Activated CD8-positive, alpha-beta memory T cell treated with anti-CD3 and anti-CD28 coated beads for 24 hours (primary cell): ENCODE data around the gene BMPR1B.

Experiments
- DNase-seq: peaks from one replicate; pipeline ENCODE4 v3.0.0-alpha.2; 2020

BMPR1B gene

DNA sequence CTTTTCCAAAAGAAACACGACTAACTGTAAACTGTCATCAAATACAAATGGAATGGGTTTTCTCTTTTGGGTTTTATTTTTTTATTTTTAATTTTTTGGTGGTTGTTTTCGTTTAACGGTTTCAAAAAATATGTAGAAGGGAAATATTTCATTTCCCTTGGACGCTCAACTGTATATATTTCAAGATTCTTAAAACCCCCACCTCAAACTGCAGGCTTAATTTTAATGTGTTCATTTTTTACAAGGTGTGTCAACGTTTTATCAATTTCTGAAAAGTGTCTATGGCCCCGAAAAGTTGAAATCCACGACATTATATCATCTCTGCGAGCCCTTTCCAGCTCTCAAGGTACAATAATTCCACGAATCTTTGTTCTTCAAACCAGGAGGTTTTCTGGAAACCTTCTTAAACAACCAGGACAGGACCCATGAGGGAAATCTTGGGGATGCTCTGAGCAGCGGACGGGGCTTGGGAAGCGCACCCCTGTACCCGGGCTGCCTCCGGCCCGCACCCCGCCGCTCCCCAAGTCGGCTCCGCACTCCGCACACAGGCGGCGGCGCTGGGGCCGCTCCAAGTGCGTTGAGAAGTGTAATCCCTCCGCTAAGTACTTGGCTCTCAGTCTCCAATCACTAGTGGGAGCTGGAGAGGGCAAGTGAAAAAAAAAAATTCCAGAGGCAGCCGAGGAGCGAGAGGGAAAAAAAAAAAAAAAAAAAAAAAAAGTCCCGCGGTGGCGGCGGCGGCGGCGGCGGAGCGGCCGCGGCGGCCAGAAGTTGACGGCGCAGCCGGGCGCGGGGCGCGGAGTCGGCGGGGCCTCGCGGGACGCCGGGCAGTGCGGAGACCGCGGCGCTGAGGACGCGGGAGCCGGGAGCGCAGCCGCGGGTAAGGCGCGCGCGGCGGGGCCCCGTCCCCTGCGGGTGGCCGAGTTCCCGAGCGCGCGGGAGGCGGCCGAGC is at the start of gene BMPR1B:
Gene BMPR1B (plus strand): TSS at position 764 of the 949 bp plus-strand sequence. CDS start 346,470 bp downstream, outside the sequence.
- DNase-seq: no peak

DNA sequence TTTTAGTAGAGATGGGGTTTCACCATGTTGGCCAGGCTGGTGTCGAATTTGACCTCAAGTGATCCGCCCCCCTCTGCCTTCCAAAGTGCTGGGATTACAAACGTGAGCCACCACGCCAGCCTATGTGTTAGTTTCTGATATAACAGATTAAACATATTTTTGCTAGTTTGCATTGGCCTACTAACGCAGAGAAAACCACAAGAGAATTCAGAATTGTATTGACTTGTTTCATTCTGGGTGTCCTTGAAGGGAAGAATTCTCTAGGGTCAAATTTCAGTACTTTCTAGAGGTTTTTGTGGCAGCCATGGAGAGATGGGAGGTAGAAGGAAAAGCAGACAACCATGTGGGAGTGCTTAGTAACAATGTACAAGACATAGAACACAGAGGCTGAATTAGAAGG is 46.1 kb upstream of the BMPR1B start:
- no peak for DNase-seq

DNA sequence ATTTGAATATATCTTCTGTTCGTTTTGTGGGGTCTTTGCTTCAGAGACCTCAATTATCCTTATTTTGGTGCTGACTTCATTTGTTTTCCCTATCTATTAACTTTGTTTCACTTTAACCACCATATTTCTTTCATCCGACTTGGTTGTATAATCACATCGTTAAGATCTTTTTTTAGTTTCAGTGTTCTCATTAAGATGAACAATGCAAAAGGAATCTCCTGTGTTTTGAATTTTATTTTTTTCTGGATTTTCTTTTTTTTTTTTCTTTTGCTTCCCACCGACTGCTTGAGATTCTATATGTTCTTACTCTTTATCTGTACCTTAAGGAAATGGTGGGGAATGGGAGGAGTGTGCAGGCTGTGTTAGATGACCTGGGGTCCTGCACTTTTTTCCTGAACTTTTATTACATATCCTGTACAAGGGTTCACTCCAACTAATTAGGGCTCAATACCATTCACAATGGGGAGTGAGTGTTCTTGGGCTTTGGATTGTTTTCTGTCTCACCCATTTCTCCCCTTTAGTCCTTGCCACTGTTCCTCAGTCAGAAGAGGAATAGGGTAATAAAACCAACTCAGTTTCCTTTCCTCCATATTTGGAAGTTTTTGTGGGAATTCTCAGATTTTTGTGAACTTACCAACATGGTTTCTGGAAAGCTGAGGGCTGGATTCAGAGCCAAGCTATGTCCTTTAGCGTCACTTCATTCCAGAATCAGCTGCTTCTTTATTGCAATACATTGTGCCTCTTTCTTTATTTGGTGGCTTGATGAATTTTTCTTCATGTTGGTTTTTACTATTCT is 43.2 kb upstream of the BMPR1B start:
- no peak for DNase-seq

DNA sequence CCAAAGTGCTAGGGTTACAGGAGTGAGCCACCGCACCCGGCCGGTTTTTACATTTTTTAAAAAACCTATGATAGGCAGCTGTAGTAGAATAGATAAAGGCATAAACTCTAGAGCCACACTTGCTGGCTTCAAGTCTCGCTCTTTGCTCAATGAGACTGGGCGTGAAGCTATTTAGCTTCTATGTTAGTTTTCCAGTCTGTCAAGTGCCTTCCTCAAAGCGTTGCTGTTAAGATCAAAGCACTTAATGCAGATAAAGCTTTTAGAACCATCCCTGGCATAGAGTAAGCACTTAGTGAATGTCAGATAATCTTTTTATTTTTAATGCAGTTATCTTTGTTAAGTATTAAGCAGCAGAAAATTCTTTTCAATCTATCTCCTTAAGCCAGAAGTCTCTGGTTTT is 42.0 kb upstream of the BMPR1B start:
- DNase-seq: no peak

DNA sequence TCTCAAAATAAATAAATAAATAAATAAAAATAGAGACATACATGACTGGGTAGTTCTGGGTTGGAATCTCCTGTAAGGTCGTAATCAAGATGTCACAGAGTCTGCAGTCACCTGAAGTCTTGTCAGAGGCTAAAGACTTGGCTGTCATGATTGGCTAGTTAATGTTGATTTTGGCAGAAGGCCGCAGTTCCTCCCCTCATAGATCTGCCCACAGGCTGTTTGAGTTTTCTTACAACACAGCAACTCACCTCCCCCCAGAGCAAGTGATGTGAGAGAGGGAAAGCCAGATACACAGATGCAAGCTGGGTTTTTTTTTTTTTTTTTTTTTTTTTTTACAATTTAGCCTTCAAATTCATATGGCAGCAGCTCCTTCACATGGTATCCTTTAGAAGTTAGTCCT is 36.4 kb upstream of the BMPR1B start:
- no peak for DNase-seq

DNA sequence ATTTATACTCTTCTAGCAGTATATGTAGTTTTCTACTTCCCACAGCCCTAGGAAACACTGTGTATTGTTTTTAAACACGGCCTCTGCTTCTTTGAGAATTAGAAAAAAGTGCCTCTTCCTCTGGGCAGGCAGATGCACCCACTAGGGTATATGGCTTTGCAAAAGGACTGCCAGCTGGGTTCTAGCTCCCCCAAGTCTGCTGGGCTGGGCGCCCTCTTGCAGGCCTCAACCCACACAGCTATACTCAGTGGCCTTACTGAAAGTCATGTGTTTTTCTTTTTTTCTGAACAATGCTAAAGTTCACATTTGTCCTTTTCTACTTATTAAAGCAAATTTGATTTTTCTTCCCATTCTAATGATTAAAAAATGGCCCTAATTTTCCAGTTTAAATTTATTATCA is 35.5 kb upstream of the BMPR1B start:
- DNase-seq: no peak

DNA sequence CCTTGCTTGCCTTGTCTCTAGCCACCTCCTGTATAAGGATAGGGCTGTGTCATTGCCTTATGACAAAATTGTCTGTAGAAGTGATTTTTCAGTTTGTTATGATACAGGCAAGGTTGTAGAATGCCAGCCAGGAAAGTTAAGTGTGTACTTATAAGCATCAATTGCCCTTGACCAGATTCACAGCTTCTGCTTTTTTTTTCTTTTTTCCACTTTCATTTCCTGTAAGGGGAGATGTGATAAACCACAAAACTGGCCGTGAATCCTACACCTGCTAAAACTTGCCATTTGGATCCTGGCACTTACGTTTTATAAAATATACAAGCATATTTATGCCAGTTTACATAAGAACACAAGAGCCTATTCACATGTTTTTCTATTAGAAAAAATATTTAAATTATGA is 35.0 kb upstream of the BMPR1B start:
- no peak for DNase-seq

DNA sequence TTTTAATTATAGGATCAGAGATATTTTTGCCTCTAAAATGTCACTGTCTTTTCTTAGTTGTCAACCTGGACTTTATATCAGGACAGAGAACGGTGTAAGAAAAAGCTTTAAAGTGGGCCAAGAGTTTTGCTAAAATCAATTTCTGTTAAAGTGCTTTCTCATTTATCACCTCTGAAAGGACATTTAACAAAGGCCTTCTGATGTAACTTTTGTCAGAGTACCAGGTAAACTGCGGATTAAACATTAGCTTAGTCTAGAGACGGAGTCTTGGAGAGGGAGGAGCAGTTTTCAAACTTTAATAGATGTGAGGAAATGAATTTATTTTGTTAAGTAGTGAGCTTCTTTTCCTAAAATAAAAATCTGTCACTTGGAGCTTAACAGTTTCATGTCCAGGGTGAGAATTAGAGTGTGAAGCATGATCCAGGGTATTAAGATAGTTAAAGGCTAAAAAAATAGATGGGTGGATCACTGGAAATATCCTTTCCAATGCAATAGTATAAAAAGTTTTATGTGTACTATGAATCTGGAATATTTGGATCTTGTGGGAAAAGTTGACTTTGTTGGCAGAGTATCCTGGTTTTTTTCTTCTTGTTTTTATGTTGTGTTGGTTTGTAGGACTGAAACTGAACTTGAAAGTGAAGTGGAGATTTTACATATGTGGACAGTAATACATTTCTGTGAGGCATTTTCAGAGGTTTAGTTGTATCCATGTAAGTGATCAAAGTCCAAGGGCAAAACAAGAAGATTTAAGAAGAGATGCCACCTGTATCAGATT is 33.6 kb upstream of the BMPR1B start:
- DNase-seq: no peak

DNA sequence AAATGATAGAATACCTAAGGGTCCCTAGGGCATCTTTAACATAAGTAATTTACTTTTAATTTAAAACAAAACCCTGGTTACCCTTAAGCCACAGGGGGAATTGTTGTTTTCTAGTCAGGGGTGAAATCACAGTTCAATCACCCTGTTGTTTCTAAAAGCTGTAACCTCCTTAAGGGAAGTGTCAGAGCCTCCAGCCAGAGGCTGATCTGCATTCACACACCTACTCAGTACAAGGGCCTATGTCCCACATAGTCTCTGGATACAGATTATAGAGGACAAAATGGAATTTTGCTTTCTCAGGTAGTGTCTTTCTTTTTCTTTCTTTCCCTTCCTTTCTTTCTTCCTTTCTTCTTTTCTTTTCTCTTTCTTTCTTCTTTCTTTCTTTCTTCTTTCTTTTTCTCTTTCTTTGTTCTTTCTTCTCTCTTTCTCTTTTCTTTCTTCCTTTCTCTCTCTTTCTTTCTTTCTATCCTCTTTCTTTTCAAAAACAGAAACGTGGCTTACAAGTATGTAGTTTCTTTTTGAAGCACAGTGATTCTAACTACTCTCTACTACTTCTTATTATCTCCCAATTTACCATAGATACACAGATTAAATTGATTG is 31.1 kb upstream of the BMPR1B start:
- DNase-seq: no peak

DNA sequence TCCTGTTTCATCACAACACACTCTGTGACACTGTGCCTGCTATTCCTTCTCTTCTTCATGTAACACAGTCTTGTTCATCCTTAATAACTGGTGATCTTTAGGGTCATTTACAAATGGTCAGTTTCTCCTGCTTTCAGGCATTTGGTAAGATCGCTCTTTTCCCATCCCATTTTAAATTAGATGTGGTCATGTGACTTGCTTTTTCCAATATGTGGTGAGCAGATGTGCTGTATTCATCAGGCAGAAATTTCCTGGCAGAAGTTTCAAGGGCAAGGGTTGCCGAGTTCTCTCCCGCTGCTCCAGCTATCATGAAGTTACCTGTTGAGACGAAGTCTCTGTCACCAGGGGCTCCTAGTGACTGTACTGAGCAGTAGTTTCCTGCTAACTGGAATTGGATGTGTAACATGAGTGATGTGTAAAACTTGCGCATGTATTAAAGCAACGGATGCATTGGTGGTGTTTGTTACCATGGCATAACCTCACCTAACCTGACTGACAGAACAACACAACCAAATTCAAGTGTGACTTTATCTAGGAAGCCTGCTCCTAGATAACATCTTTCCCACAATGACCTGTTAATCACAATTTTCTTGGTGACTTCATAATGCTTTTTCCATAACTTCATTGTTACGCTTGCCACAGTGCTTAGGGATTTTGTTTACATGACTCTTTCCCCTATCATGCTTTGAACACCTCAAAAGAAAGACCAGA is 29.5 kb upstream of the BMPR1B start:
- DNase-seq: no peak

DNA sequence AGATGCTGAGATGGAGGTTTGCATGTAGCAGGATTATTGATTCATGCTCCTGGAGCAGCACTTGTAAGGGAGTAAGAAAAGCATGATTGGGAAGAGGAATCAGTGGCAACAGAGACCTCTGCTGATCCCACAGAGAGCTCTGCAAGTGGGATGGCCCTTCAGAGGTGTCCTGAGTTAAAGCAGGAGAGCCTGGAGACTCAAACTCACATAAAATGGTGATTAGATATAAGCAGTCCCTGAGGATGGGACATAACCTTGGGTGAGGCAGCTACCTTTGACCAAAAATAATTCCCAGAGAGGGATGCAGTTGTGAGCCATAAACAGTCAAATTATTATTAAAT is 25.4 kb upstream of the BMPR1B start:
- no peak for DNase-seq

DNA sequence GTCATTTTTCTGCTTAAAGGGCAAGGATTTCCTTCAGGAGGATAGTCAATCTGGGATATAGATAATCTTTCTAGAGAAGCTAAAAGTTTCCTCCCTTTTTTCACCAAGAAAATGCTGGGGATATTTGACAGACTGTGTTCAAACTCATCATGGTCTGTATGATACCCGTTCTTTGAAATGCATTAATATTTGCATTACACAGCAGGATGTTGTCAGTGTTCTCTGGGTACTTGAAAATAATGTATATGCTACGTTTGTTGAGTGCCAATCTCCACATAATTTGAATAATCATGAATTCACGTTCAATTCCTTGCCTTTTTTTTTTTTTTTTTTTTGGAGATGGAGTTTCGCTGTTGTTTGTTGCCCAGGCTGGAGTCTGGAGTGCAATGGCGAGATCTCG is 18.0 kb upstream of the BMPR1B start:
- no peak for DNase-seq

DNA sequence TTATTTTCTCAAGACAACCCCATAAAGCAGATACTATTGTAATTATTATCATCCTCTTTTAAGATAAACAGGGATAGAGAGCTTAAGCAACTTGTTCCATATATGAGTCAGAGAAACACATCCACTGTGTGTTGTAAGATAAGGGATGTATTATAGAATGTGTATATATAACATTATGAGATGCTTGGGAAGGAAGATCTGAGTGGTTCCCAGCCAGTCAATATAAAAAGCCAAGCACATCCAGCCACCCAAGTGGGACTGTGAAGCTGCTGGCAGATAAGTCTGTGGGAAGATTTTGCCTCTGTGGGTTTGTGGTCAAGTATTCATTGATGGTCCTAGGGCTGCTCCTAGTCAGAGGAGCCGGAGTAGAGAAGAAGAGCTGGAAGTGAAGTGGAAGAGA is 16.5 kb upstream of the BMPR1B start:
- DNase-seq: no peak

DNA sequence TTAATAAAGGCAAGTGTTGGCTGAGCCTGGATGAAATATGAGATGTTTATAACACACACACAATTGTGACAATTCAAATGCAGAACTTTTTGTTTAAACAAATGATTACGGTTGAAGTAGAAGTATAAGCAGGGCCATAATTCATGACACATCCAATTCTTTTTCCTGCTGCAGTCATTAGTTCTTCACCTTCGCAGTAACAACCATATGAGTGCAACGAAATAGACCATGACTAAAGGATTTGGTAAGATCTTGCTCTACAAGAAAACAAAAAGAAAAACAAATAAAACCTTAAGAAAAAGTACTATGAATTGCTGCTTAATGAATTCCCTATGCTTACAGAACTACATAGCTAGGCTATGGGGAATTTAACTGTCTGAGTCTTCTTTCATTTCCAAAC is 13.9 kb upstream of the BMPR1B start:
- DNase-seq: no peak

DNA sequence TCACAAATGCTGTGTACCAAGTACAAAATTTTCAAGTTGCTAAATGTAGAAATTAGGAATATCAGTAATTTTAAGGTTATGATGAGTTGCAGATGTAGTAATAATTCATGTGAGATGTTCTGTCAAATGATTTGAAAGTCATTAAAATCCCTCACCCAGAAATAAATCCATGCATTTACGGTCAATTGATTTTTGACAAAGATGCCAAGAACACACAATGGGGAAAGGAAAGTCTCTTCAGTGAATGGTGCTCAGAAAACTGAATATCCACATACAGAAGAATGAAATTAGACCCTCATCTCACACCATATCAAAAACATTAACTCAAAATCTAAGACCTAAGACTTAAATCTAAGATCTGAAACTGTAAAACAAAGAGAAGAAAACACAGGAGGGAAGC is 12.9 kb upstream of the BMPR1B start:
- no peak for DNase-seq

DNA sequence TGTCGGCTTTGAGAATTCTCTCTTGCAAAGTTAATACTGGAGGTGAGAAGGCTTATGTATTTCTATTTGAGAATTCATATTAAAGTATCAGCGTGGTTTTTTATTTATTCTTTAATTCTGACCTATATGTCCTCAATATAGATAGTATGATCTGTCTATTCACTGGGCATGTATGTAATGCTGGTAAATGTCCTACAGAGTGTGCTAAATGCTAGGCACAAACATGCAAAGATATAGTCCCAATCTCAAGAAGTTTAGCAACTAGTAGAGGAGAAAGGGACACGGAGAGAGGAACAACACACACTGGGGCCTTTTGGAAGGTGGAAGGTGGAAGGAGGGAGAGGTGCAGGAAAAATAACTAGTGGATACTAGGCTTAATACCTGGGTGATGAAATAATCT is 11.0 kb upstream of the BMPR1B start:
- DNase-seq: no peak

DNA sequence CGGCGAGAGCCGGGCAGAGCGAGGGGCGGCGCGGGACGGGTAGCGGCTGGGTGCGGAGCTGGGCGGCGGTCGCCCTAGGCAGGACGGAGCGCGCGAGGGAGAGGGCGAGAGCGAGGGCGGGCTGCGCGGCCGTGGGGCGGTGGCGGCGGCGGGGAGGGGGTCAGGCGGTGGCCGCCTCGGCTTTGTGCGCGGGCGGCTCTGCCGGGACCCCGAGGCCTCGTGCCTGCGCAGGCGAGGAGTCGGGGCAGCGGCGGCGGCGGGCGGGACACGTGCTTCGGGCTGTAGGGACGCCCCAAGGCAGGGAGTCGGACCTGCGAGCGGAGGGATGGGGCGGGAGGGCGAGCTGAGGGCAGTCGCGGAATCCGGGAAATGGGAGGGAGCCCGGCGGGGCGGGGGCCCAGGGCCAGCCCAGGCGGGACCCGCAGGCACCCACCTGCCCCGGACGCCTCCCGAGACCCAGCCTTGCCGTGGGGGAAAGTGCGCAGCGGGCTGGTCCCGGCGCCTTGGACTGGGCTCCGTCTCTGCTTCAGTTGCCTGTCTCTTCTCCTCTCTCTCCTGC is 465 bp downstream of the BMPR1B start:
- DNase-seq: peak; percentile 56

DNA sequence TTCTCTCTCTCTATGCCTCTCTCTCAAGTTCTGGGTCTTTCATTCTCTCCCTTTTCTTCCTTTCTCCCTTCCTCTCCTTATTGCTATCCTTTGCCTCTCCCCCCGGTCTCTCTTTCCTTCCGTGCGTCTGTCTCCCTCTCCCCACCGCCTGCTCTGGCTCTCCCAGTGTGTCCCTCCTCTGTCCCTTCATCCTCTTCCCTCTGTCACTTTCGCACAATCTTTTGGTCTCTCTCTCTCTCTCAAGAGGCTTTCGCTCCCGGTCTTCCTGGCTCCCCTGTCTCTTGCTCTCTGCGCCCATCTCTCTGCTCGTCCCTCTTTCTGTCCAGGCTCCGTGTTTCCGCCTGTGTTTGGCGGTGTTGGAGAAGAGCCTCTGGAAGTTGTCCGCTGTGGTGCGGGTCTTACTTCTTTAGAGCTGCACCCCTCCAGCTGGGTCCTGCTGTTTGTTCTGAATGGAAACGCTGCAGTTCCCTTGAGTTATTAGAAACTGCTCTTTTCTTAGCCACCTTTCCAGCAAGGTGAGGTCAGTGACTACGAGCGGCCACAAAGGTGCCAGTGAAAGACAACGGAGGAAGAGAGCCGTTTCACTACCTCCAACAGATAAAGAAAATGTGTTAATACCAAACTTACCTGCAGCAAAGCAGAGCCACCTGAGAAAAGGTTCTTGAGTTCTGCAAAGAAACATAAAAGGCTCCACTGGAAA is 1.1 kb downstream of the BMPR1B start:
- no peak for DNase-seq

DNA sequence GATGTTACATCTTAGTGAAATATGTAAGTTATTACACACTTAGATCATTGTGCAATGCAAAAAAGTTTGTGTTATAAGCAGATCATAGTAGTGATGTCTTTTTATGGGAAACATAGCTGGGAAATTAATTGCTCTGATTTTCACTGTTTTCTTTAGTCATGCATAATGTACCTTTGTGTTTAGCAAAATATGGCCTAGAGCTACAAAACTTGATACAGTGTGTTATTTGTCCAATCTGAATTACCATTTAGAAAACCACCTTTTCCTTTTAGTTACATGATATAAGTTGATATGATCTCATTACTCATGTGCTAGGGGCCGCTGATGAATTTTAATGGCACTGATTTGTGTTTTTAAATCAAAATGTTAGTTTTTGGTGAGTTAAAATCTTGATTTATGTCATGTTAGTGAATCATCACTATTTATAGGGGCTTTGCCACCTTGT is 2.0 kb downstream of the BMPR1B start:
- DNase-seq: no peak

DNA sequence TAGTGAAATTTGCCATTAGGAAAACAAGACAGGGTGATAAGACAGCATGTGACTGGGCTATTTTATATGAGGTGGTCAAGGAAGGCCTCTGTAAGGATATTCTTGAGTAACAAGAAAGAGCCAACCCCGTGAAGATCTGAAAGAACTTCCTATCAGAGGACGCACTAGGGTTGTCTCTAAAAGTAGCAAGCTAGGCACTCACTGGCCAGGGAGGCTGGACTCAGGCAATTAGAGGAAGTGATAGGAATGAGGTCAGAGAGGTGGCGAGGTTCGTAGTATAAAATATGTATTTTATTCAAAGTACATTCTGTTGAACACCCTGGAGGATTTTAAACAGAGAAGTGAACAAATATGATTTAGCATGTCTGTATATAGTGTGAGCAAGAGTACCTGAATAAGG is 4.6 kb downstream of the BMPR1B start:
- DNase-seq: no peak

DNA sequence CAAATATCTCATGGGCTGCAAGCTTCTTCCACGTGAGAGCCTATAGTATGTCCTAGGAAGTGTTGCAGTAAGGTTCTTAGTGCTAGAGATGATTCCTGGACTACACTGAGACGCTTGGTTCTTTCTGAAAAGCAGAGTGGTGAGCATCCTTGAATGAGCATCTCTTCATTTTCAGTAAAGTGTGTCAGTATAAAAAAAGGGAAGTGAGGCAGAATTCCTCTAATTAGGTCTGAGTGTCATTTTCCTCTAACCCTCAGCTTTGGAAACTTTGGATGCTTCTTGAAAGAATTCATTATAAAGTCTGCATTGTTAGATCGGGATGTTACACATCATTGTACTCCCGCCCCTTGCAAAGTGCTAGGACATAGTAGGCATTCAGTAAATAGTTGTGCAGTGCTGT is 5.2 kb downstream of the BMPR1B start:
- DNase-seq: no peak
